ENCODE data around the gene ABR. TPM values are rescaled to one million over a fixed set of nuclear protein-coding genes. Genes with fewer than 3 reads are reported as not detected.

ABR gene
- total and polyA plus RNA-seq, 5 donors from 2014 or later = 13.2 to 116 (median 18.3) TPM

- H3K9me3 ChIP-seq (ENCODE audit: control insufficient read depth in 2 of 2, low read length in 2 of 2) = no peaks in the 10 kb centered on the region
- peaks cover 12% of the 10 kb centered on the region for H3K27me3 Mint-ChIP-seq
- H3K27ac Mint-ChIP-seq = peak overlapping the region in 1 of 3 donors; percentile 43
- H3K4me1 Mint-ChIP-seq = peaks cover 2 to 35% (median 14%) of the 10 kb centered on the region in 4 donors
- no peaks in the 10 kb centered on the region for H3K27me3 ChIP-seq (ENCODE audit: control insufficient read depth, insufficient read depth, low read length)
- peaks cover 17% of the 10 kb centered on the region for H3K4me1 ChIP-seq (ENCODE audit: control insufficient read depth, insufficient read depth, low read length, poor library complexity, severe bottlenecking)
- DNase-seq = peak in 1 of 3 donors; percentile 52
- peak overlapping the region in 1 of 4 donors; percentile 19 for H3K4me3 Mint-ChIP-seq
- no peaks in the 10 kb centered on the region for H3K9me3 Mint-ChIP-seq
- H3K36me3 ChIP-seq (ENCODE audit: control insufficient read depth, insufficient read depth, low read length) = no peaks in the 10 kb centered on the region
- no peak overlapping the region for H3K4me3 ChIP-seq (ENCODE audit: low read depth, low read length)
- no peaks in the 10 kb centered on the region for H3K36me3 Mint-ChIP-seq
- no peak overlapping the region for H3K27ac ChIP-seq (ENCODE audit: insufficient read depth, low read length, poor library complexity, severe bottlenecking)
- peak; percentile 66 to 68 for ATAC-seq (ENCODE audit: low read depth in 2 of 2)
These were observed 18.2 kb upstream of the ABR start for GRCh38 chr17:1197781-1198490.

GRCh38 chr17:1197379-1197778 is 17.6 kb upstream of the ABR start:
- Mint-ChIP-seq H3K4me1 (peaks cover 2 to 33% (median 13%) of the 10 kb centered on the region in 4 donors), H3K4me3 (no peak overlapping the region), H3K36me3 (no peaks in the 10 kb centered on the region), H3K27me3 (peaks cover 10% of the 10 kb centered on the region), H3K9me3 (no peaks in the 10 kb centered on the region), H3K27ac (no peak overlapping the region)
- no peaks in the 10 kb centered on the region for H3K27me3 ChIP-seq (ENCODE audit: control insufficient read depth, insufficient read depth, low read length)
- H3K36me3 ChIP-seq (ENCODE audit: control insufficient read depth, insufficient read depth, low read length) = no peaks in the 10 kb centered on the region
- H3K4me3 ChIP-seq (ENCODE audit: low read depth, low read length) = no peak overlapping the region
- H3K9me3 ChIP-seq (ENCODE audit: control insufficient read depth in 2 of 2, low read length in 2 of 2) = no peaks in the 10 kb centered on the region
- no peak overlapping the region for H3K27ac ChIP-seq (ENCODE audit: insufficient read depth, low read length, poor library complexity, severe bottlenecking)
- ATAC-seq (ENCODE audit: low read depth in 2 of 2) (no peak), DNase-seq (no peak)
- H3K4me1 ChIP-seq (ENCODE audit: control insufficient read depth, insufficient read depth, low read length, poor library complexity, severe bottlenecking) = peaks cover 17% of the 10 kb centered on the region

- no peaks in the 10 kb centered on the region for H3K27me3 ChIP-seq (ENCODE audit: control insufficient read depth, insufficient read depth, low read length)
- ATAC-seq (ENCODE audit: low read depth in 2 of 2) (no peak), DNase-seq (no peak)
- H3K9me3 ChIP-seq (ENCODE audit: control insufficient read depth in 2 of 2, low read length in 2 of 2) = no peaks in the 10 kb centered on the region
- no peak overlapping the region for H3K4me3 ChIP-seq (ENCODE audit: low read depth, low read length)
- Mint-ChIP-seq H3K27me3 (peaks cover 6% of the 10 kb centered on the region), H3K4me3 (no peak overlapping the region), H3K27ac (no peak overlapping the region), H3K9me3 (no peaks in the 10 kb centered on the region), H3K36me3 (no peaks in the 10 kb centered on the region), H3K4me1 (peaks cover 2 to 29% (median 11%) of the 10 kb centered on the region in 4 donors)
- no peak overlapping the region for H3K27ac ChIP-seq (ENCODE audit: insufficient read depth, low read length, poor library complexity, severe bottlenecking)
- peaks cover 17% of the 10 kb centered on the region for H3K4me1 ChIP-seq (ENCODE audit: control insufficient read depth, insufficient read depth, low read length, poor library complexity, severe bottlenecking)
- H3K36me3 ChIP-seq (ENCODE audit: control insufficient read depth, insufficient read depth, low read length) = no peaks in the 10 kb centered on the region
These were observed 17.2 kb upstream of the ABR start for GRCh38 chr17:1196946-1197345.

- H3K36me3 Mint-ChIP-seq = no peaks in the 10 kb centered on the region
- H3K36me3 ChIP-seq (ENCODE audit: control insufficient read depth, insufficient read depth, low read length) = no peaks in the 10 kb centered on the region
- DNase-seq (no peak), ATAC-seq (ENCODE audit: low read depth in 2 of 2) (no peak)
- H3K4me3 Mint-ChIP-seq = no peak overlapping the region
- peaks cover 5% of the 10 kb centered on the region for H3K27me3 Mint-ChIP-seq
- H3K27ac Mint-ChIP-seq = no peak overlapping the region
- no peaks in the 10 kb centered on the region for H3K27me3 ChIP-seq (ENCODE audit: control insufficient read depth, insufficient read depth, low read length)
- H3K27ac ChIP-seq (ENCODE audit: insufficient read depth, low read length, poor library complexity, severe bottlenecking) = no peak overlapping the region
- no peak overlapping the region for H3K4me3 ChIP-seq (ENCODE audit: low read depth, low read length)
- no peaks in the 10 kb centered on the region for H3K9me3 Mint-ChIP-seq
- H3K9me3 ChIP-seq (ENCODE audit: control insufficient read depth in 2 of 2, low read length in 2 of 2) = no peaks in the 10 kb centered on the region
- H3K4me1 Mint-ChIP-seq = peaks cover 0 to 8% (median 1%) of the 10 kb centered on the region in 4 donors
- peaks cover 6% of the 10 kb centered on the region for H3K4me1 ChIP-seq (ENCODE audit: control insufficient read depth, insufficient read depth, low read length, poor library complexity, severe bottlenecking)
These were observed 13.3 kb upstream of the ABR start for GRCh38 chr17:1192911-1193699.

GRCh38 chr17:1190751-1191331 is 11.1 kb upstream of the ABR start:
- peaks cover 5% of the 10 kb centered on the region for H3K27me3 Mint-ChIP-seq
- DNase-seq (no peak), ATAC-seq (ENCODE audit: low read depth in 2 of 2) (no peak)
- Histone ChIP-seq H3K9me3 (ENCODE audit: control insufficient read depth in 2 of 2, low read length in 2 of 2) (no peaks in the 10 kb centered on the region), H3K27me3 (ENCODE audit: control insufficient read depth, insufficient read depth, low read length) (no peaks in the 10 kb centered on the region), H3K27ac (ENCODE audit: insufficient read depth, low read length, poor library complexity, severe bottlenecking) (no peak overlapping the region), H3K4me3 (ENCODE audit: low read depth, low read length) (no peak overlapping the region), H3K4me1 (ENCODE audit: control insufficient read depth, insufficient read depth, low read length, poor library complexity, severe bottlenecking) (no peaks in the 10 kb centered on the region), H3K36me3 (ENCODE audit: control insufficient read depth, insufficient read depth, low read length) (no peaks in the 10 kb centered on the region)
- H3K4me3 Mint-ChIP-seq = no peak overlapping the region
- no peaks in the 10 kb centered on the region for H3K4me1 Mint-ChIP-seq
- no peaks in the 10 kb centered on the region for H3K9me3 Mint-ChIP-seq
- no peaks in the 10 kb centered on the region for H3K36me3 Mint-ChIP-seq
- no peak overlapping the region for H3K27ac Mint-ChIP-seq

GRCh38 chr17:1188812-1189504 is 9.2 kb upstream of the ABR start:
- Mint-ChIP-seq H3K27me3 (peaks cover 5% of the 10 kb centered on the region), H3K9me3 (no peaks in the 10 kb centered on the region), H3K36me3 (no peaks in the 10 kb centered on the region), H3K4me3 (no peak overlapping the region), H3K27ac (no peak overlapping the region), H3K4me1 (no peaks in the 10 kb centered on the region)
- no peak overlapping the region for H3K4me3 ChIP-seq (ENCODE audit: low read depth, low read length)
- H3K27ac ChIP-seq (ENCODE audit: insufficient read depth, low read length, poor library complexity, severe bottlenecking) = no peak overlapping the region
- H3K4me1 ChIP-seq (ENCODE audit: control insufficient read depth, insufficient read depth, low read length, poor library complexity, severe bottlenecking) = no peaks in the 10 kb centered on the region
- no peak for DNase-seq
- H3K36me3 ChIP-seq (ENCODE audit: control insufficient read depth, insufficient read depth, low read length) = no peaks in the 10 kb centered on the region
- no peak for ATAC-seq (ENCODE audit: low read depth in 2 of 2)
- no peaks in the 10 kb centered on the region for H3K27me3 ChIP-seq (ENCODE audit: control insufficient read depth, insufficient read depth, low read length)
- H3K9me3 ChIP-seq (ENCODE audit: control insufficient read depth in 2 of 2, low read length in 2 of 2) = no peaks in the 10 kb centered on the region

- no peaks in the 10 kb centered on the region for H3K9me3 ChIP-seq (ENCODE audit: control insufficient read depth in 2 of 2, low read length in 2 of 2)
- no peak overlapping the region for H3K27ac ChIP-seq (ENCODE audit: insufficient read depth, low read length, poor library complexity, severe bottlenecking)
- no peaks in the 10 kb centered on the region for H3K27me3 ChIP-seq (ENCODE audit: control insufficient read depth, insufficient read depth, low read length)
- H3K9me3 Mint-ChIP-seq = no peaks in the 10 kb centered on the region
- DNase-seq (peak; percentile 60 to 75 (median 73)), ATAC-seq (ENCODE audit: low read depth in 2 of 2) (peak; percentile 77 to 89)
- no peaks in the 10 kb centered on the region for H3K4me1 ChIP-seq (ENCODE audit: control insufficient read depth, insufficient read depth, low read length, poor library complexity, severe bottlenecking)
- H3K4me3 ChIP-seq (ENCODE audit: low read depth, low read length) = no peak overlapping the region
- H3K36me3 Mint-ChIP-seq = no peaks in the 10 kb centered on the region
- no peak overlapping the region for H3K4me3 Mint-ChIP-seq
- H3K27ac Mint-ChIP-seq = no peak overlapping the region
- peaks cover 4% of the 10 kb centered on the region for H3K27me3 Mint-ChIP-seq
- H3K4me1 Mint-ChIP-seq = peaks cover 0 to 3% (median 0%) of the 10 kb centered on the region in 4 donors
- H3K36me3 ChIP-seq (ENCODE audit: control insufficient read depth, insufficient read depth, low read length) = no peaks in the 10 kb centered on the region
These were observed 7.4 kb upstream of the ABR start for GRCh38 chr17:1186923-1187771.
